Measurements from ENCODE around the gene FRMD4A.

DNA sequence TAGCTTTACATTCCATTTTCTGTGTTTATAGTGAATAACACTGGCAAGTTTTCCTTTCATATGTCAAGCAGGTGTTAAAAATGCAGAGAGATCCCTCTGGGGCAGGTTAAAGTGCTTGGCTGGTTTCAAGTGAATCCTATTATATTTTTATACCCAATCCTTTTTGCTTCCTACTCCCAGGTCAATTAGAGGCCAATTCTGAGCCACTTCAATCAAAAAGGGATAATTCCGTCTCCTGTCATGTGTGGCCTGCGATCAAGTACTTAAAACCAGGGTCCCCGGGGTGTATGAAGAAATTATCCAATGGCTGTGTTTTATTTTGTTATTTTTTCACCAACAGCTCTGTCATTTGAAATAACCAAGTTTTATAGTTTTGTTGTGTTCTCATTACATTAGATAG lies 430.8 kb downstream of the FRMD4A start:
- TF ChIP-seq CTCF (IDR thresholded peaks at IDR 0.05 in 4 of 5, conservative IDR thresholded peaks at IDR 0.05 in 1 of 5) (no peak), POLR2A (IDR thresholded peaks at IDR 0.05) (no peak)
